Testis (tissue), 2 donors: ENCODE measurements around the gene NPAS3.

Source experiments
- CTCF ChIP-seq, 3 experiments: fragments of 450-650 bp in 2 of 3; fragments of 200-600 bp in 1 of 3; sonication (generic) in 1 of 3; IDR thresholded peaks; one replicate each; pipeline ENCODE4 v1.5.1; 2016 to 2019; ENCODE audit warnings: antibody characterized with exemption in 3 of 3, mild to moderate bottlenecking in 2 of 3, moderate library complexity in 1 of 3
- POLR2A ChIP-seq: fragments of 450-650 bp; IDR thresholded peaks from one replicate; pipeline ENCODE4 v1.6.1; 2017; ENCODE audit warnings: antibody characterized with exemption, mild to moderate bottlenecking, moderate library complexity

GRCh38 chr14:33786091-33786825, 847.6 kb downstream of the NPAS3 start:
- TF ChIP-seq CTCF (IDR thresholded peaks at IDR 0.05) (no peak), POLR2A (no peak)
